Occipital lobe (tissue), 2 donors: ENCODE measurements around the gene B4GALNT3. TPM values are rescaled to one million over a fixed set of nuclear protein-coding genes. Genes with fewer than 3 reads are reported as not detected.
A peak's percentile ranks its signal among the peaks of the same experiment; 100 is the strongest.

Source experiments
- DNase-seq: peaks from one replicate; lab custom pipeline; 2025; lab: John Stamatoyannopoulos, UW
- total RNA-seq: library from RNA; depleted of rRNA; stranded (reverse); fragments of >200 nt; gene quantifications from one replicate; pipeline ENCODE4 v1.2.3, GENCODE V29; 2014

The B4GALNT3 gene
- total RNA-seq, 1 donor from 2014 or later: 2.2 TPM

DNA sequence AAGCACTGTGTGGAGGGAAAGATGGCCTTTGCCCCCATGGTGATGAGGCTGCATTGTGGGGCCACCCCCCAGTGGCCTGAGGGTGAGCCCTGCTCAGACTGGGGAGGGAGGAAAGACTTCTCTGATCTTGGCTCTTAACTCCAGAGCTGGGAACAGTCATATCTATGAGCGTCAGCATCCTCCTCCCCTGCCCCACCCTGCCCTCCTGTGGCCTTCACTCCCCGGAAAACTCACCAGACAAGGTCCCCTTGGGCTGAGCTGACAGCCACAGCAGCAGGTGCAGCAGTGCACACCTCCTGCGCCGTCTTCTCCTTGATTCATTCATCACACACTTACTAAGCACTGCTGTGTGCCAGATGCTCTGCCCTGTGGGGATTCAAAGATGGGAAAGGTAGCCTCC is 98.8 kb downstream of the B4GALNT3 start:
- DNase-seq: no peak

DNA sequence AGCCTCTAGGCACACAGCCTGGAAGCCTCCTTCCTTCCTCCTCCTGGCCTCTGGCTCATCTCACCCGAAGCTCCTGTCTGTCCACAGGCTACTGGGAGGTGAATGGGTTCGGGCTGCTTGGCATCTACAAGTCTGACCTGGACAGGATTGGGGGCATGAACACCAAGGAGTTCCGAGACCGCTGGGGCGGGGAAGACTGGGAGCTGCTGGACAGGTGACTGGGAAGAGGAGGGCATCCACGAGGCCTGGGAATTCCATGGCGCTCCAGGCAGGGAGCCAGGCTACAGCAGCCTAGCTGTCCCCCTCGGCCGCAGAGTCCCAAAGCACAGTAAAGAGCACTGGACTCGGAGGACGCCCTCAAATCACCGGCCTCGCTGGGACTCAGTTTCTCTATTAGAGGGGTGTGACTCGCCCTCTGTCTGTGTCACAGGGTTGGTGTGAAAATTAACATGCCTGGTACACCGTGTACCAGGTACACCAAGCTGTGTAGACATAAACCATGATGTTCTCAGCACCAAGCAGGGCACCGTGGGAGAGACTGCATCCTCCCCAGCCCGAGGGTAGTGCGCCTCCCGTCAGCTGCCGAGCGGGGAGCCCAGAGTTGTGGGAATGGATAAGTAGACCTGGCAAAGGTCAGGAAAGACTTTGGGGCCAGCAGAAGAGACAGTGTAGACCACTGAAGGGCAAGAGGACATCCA is 99.6 kb downstream of the B4GALNT3 start:
- DNase-seq: no peak

DNA sequence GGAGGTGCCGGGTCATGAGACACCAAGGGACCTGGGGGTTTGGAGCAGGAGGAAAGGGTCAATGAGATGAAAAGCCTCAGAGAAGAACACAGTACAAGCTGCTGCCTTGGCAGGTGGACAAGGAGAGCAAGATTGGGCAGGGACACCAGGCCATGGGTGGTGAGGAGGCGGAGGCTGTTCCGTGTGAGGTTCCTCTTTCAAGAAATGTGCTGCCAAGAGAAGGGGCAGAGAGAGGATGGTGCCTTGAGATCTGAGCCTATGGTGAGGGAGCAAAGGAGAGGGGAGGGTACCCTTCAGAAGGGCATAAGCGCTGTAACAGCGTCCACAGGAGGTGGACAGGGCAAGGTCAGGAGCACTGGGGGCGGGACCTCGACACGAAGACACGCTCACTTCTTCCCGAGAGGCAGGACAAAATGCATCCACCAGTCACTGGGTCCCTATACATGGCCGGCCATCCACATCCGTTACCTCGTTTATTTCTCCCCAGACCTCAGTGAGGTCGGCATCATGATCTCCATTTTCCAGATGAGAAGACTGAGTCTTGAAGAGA is 100.2 kb downstream of the B4GALNT3 start:
- DNase-seq: no peak

DNA sequence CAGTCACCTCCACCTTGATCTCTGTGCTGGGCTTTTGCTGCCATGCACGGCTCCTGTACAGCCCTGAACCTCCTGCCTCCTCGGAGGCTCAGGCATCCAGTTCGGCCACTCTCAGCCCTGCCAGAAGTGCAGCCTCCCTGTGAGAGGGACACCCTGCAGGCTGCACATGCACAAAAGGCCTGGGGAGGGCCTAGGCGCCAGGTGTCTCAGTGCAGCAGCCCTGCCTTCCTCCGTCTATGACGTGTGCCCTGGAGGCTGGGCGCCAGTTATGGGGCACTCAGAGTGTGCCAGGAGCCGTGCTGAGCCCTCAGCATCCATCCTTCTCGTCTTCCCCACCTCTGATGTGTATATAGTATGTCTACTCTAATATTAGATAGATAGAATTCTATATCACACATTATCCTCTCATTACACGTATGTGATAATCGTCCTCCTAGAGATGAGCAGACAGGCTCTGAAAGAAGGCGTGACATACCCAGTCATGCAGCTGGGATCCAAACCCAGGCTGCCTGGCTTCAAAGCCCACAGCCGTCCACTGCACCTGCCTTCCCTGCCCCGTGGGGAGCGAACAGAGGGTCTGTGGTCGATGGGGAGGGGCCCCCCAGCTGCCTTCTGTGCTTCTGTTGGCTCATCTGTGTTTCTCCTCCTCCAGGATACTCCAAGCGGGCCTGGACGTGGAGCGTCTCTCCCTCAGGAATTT is 101.1 kb downstream of the B4GALNT3 start:
- DNase-seq: no peak

DNA sequence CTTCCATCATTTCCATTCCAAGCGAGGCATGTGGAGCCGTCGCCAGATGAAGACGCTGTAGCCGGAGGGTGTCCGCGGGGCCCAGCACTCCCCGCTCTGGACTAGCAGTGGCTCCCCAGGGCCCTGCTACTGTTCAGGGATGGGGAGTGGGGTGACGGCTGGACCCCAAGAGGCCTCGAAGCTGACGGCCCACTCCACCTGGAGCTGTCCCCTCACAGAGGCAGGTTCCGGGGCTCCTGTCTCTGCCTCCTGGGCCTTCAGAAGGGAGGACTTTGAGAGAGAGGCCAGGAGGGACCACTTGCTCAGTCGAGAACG is 101.6 kb downstream of the B4GALNT3 start:
- DNase-seq: no peak

DNA sequence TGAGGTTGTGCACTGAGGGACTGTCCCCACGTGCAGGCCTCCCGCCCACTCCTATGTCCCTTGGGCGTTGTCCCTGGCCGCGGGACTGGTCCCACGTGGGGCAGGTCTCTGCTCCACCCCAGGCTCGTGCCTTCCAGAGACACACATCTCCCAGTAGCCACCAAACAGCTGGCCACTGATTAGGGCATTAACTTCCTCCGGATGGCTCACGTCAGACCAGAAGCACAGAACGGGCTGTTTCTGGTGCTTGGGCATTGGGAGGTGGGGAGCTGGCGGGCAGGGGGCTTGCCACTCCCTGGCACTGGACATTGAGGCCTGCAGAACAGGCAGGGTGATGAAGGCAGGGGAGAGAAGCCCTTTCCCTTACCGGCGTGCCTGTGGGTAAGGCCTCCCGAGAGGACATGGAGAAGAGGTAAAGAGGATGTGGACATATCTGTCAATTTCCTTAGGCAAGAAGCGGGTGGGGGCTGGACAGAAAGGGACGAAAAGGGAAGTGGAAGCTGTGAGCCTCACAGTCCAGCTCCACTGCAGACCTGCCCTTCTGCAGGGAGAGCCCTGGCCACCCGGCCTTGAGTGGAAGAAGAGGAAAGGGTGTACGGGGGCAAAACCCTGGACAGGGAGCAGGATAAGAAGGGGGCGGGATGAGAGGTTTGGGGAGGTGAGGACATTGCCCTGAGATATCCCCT is 102.3 kb downstream of the B4GALNT3 start:
- no peak for DNase-seq

DNA sequence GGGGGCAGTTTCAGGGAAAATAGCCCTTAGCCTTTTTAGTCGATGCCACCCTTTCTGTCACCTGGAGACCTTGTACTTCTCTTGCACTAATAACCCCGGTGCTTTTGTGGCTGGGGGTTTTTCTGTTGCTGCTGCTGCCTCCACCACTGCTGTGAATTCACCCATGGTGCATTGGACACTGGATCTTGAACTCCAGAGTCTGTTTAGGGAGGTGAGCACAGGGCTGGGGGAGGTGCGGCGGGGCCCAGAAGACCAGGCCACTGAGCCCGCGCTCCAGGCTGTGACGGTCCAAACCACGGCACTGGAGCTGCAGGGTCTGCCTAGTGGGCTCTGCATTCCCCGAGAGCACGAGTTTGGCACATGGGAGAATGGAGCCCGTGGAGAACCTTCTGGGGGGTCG is 102.9 kb downstream of the B4GALNT3 start:
- no peak for DNase-seq

DNA sequence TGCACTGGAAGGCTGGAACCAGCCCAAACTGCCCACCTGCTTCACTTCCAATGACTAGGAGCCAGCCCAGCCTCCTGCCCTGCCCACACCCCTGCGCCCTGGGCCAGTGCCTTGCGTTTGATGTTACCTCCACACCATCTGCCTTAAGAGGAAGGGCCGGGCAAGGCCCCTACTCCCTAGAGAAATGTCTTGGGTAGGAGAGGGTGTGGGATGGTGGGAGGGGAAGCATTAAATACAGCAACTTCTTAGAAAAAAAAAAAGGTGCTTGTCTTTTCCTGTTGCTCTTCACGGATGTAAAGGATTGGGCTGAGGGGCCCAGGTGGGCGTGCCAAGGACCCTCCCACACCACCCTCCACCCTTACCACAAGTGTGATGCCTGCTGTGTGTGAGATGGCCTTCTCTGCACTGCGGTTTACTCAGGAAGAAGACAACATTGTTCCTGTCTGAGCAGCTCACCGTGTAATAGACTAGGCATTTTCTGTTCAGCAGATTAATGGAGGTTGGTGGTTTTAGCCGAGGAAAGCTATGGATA is 103.6 kb downstream of the B4GALNT3 start:
- DNase-seq: no peak

DNA sequence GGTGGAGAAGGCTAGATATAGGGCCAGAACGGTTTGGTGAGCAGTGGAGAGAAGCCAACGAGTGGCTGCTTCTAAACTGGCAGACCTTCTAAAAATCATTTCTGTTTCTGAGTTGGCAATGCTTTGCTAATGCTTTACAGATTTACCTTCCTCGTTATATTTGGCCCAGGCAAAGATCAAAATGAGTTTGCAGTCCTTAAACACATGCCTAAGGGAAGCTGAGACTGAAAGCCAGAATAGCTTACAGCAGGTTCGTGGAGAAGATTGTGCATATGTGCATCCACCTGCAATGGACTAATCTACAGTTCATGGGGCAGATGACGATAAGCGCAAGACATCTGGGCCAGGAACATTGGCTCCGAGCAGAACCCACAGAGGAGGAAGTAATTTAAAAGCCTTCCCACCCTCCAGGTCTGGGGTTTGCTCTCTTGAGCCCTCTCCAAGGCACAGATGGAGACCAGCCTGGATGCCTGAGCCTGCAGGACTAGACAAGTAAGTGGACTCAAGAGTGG is 104.1 kb downstream of the B4GALNT3 start:
- DNase-seq: no peak

DNA sequence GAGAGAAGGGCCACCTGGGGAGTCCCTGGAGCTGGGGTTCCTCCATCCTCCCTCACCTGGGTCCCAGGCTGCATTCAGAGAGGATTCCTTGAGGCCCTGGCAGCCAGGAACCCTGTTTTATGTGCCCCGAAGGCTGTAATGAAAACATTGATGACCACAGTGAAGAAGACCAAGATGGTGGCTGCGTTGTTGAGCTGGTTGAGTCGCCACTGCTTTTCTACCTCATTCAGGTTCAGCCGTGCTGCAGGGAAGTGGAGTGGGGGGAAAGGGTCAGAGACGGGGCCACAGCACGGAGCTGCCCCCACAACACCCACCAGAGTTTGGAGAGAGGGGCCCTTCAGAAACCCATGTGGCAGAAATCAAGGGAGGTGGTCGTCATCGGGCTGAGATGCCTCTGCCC is 105.4 kb downstream of the B4GALNT3 start:
- DNase-seq: no peak

DNA sequence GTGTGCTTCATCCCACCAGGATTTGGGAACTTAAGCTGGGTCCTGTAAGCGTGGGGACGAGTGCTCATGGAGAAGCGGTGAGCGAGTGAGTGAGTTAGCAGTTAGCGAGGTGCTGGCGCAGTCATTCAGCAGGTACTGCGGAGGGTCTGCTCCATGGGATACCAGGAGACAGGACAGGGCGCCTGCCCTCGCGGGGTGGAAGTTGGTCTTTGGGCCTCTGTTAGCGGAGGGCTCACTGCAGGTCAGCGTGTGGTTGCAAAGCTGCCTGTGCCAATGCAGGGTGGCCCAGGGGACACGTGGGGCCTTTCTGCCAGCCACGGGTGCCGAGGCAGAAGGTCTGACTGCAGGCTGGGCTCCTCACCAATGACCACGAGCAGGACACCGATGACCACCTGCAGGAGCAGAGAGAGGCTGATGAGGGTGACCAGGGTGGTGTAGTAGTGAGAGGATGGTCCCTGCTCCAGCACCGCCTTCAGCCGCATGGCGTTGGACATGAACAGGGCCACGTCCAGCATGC is 105.9 kb downstream of the B4GALNT3 start:
- no peak for DNase-seq

DNA sequence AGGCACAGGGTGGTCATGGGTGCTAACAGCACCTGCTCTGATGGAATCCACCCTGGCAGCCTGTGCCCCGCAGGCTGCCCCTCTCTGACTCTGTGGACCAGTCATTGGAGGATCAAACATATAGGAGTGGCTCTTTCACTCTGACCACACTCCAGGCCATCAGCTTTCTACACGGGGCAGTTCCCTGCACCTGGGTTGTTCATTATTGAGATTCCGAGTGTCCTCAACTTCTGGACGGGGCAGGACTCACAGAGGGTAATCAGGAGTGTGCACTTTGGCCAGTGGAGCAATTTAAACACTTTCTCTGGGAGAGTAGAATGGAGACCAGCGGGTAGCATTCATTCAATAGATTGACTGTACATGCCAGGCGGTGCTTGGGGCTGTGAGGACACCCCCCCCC is 108.7 kb downstream of the B4GALNT3 start:
- no peak for DNase-seq

DNA sequence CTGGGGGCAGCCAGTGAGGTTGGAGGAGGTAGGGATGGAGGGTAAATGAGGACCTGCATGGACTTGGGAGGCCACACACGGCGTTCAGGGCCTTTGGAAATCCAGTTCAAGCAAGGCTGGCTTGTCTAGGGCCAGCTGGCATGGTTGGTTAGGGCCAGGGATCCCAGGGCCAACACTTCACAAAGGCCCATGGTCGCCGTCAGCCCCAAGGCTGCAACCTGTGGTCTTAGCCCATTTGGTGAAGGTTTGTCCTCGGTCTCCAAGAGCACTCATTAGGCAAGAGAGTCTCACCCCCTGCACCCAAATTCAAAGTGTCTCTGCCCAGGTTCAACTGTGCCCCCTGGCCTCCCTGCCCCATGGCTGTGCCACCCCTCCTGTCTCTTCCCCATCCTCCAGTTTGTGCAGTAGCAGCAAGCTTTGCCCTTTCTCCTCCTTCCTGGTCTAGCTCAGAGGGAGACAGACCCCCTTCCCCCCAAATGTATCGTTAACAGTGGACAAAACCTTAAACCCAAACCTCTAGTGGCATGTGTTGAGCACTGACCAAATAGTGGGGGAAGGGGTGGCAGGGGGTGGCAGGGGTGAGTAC is 109.4 kb downstream of the B4GALNT3 start:
- DNase-seq: no peak

DNA sequence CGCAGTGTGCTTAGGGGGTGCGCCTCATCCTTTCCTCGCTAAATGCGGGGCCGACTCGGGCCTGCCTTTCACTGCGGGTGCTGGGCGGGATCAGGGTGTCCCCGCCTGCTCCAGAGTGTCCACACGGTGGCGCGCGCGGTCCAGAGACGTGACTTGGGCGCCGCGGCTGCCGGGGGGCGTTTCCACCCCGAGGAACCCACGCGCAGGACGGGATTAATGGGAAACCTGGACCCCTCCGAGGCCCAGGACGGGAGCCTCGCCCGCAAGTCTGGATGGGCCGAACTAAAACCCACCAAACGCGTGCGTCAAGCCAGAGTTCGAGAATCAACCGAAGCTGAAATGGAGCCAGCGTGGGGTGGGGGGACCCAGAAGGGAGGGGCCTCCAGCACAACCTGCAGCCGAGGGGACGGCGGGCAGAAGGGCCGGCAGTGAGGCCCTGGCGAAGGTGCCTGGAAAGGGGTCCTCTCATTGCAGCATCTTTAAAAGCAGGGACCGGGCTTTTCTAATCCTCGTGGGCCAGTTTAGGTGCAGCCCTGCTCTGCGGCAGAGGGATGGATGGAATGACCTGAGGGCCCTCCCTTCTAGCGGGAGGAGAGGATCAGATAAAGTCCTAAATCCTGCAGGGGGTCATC is 110.2 kb downstream of the B4GALNT3 start:
- peak; percentile 62 for DNase-seq

DNA sequence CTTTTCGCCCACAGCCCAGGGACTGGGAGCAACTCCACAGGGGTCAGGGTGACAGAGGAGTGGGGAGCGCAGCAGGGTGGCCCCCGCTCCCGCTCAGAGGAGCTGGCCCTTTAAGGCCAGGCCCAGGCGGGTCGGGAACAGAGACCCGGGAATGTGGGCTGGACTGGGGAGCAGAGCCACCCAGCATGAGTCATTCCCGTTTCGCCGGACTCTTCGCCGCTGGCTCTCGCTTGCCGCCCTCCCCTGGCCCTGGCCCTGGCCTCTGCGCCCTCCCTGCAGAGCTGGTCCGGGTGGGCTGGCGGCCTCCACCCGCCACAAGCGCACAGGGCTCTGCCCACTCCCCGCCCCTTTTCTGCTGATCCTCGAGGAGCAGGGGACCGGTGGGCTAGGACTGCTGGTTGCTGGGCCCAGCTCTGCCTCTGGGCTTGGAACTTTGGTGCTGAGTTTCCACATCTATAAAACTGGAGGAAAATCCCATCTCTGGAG is 110.7 kb downstream of the B4GALNT3 start:
- no peak for DNase-seq

DNA sequence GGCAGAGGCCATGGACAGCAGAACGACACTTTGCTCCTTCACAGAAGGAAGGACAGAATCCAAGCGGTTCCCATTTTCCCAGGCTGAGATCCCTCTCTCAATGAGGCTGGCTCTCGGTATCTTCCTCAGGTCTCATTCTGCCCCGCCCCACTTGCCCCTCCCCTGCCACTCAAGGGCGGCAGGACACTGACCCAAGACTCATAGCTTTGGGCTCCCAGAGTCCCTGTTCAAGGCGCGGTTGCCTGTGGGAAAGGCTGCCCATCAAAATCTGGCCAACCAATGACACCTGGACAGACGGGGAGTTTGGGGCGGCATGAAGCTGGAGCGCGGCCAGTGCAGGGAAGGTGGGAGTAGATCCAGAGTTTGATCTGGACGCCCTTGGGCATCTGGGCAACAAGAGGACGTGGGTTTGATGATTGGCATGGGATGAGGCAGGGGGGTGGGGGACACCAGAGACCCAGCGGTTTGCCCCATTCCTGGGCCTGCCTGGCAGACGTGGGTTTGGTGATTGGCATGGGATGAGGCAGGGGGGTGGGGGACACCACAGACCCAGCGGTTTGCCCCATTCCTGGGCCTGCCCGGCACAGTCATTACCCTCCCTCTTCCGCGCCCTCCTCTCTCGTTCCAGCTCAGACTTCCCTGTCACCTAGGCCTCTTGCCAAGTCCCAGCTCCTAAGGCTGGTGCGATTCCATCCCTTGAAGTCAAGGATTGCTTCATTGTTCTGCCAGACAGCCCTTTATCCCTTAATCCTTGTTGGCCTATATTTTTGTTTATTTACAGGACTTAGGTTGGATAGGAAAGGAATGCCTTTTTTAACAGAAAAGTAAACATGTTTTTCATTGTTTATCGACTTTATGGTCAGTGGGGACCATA is 111.4 kb downstream of the B4GALNT3 start:
- no peak for DNase-seq

DNA sequence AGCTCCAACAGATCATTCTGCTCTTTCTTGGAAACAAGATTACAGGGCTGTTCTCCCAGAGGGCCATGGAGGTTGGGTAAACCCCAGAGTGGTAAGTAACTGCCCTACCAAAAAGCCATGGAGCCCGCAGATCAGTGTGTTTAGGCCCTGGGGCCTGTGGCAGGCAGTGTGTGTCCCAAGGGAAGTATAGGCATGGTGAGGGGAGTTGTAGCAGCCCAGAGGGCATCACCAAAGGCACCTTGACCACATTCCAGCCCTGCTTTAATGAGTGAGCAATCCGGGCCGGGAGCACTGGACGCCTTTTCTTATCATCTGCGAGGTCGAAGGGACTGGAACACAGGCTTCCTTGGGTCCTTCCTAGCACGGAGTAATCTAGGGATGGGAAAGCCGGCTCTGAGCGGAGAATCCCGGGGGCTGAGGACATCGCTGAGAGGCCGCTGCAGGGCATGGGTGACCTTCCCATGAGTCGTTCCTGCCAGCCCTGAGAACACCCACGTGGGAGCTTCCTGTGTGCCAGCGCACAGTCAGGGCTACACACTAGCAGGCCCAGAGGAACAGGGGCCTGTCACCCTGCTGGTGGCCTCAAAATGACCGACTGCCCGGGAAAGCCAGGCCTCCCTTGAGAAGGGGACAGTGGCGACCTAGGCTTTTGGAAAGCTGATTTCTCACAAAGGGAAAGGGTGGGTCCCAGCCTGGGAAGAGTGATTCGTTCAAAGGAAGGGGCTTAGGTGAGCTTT is 112.2 kb downstream of the B4GALNT3 start:
- DNase-seq: no peak

DNA sequence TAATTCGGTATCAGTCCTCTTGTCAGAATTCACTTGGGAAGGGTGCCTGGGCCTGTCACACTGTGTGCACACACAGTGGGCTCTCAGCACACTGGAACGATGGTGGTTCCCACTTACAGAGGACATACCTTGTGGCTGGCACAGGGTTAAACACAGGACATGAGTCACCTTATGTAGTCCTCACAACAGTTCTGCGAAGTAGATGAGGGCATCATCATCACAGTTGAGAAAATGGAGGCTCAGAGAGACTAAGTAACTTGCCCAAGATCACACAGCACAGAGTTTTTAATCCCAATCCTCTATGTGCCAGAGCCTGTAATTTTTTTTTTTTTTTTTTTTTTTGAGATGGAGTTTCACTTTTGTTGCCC is 112.8 kb downstream of the B4GALNT3 start:
- no peak for DNase-seq

DNA sequence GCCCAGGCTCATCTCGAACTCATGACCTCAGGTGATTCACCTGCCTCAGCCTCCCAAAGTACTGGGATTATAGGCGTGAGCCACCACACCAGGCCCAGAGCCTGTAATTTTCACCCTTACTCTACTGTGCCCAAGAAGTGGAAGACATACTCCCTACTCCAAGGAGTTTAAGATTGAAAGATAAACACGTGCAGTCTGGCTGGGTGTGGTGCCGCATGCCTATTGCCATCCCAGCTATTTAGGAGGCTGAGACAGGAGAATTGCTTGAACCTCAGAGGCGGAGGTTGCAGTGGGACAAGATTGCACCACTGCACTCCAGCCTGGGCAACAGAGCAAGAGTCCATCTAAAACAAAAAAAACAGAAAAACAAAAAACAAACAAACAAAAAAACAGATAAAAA is 113.5 kb downstream of the B4GALNT3 start:
- no peak for DNase-seq
